Hippocampal formation (tissue), 2 donors: Measurements from ENCODE around the gene MAPK8IP3.
A peak's percentile ranks its signal among the peaks of the same experiment; 100 is the strongest.

Experiments used
- DNase-seq, 2 donors: peaks; one replicate each; lab custom pipeline; 2025; lab: John Stamatoyannopoulos, UW

Gene MAPK8IP3, protein sequence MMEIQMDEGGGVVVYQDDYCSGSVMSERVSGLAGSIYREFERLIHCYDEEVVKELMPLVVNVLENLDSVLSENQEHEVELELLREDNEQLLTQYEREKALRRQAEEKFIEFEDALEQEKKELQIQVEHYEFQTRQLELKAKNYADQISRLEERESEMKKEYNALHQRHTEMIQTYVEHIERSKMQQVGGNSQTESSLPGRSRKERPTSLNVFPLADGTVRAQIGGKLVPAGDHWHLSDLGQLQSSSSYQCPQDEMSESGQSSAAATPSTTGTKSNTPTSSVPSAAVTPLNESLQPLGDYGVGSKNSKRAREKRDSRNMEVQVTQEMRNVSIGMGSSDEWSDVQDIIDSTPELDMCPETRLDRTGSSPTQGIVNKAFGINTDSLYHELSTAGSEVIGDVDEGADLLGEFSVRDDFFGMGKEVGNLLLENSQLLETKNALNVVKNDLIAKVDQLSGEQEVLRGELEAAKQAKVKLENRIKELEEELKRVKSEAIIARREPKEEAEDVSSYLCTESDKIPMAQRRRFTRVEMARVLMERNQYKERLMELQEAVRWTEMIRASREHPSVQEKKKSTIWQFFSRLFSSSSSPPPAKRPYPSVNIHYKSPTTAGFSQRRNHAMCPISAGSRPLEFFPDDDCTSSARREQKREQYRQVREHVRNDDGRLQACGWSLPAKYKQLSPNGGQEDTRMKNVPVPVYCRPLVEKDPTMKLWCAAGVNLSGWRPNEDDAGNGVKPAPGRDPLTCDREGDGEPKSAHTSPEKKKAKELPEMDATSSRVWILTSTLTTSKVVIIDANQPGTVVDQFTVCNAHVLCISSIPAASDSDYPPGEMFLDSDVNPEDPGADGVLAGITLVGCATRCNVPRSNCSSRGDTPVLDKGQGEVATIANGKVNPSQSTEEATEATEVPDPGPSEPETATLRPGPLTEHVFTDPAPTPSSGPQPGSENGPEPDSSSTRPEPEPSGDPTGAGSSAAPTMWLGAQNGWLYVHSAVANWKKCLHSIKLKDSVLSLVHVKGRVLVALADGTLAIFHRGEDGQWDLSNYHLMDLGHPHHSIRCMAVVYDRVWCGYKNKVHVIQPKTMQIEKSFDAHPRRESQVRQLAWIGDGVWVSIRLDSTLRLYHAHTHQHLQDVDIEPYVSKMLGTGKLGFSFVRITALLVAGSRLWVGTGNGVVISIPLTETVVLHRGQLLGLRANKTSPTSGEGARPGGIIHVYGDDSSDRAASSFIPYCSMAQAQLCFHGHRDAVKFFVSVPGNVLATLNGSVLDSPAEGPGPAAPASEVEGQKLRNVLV (N-terminal part only)

GRCh38 chr16:1705688-1706385 lies at the start of gene MAPK8IP3:
Gene MAPK8IP3 (plus strand): TSS chr16:1706195. CDS start chr16:1706340, 145 bp downstream.
- DNase-seq = peak; percentile 88 to 93

GRCh38 chr16:1656808-1657617 lies 49.0 kb upstream of the MAPK8IP3 start:
- DNase-seq = no peak

GRCh38 chr16:1657841-1658240 lies 48.2 kb upstream of the MAPK8IP3 start:
- no peak for DNase-seq

GRCh38 chr16:1659031-1659430 lies 47.0 kb upstream of the MAPK8IP3 start:
- no peak for DNase-seq

- no peak for DNase-seq
These were observed 44.2 kb upstream of the MAPK8IP3 start for GRCh38 chr16:1661826-1662225.

DNA sequence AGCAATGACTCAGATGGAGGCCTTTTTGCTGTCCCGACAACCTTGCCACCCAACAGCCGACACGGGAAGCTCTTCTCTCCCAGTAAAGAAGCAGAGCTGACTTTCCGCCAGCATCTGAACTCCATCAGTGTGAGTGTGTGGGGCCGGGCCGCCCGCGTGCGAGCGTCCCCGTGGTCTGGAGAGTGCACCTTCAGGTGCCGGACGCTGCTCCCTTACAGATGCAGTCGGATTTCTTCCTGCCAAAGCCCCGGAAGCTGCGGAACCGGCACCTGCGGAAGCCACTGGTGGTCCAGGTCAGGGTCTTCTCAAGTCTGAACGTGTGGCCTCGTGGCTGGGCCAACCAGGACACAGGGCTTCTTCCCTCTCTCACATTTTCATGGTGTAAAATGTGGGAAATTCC lies 43.5 kb upstream of the MAPK8IP3 start:
- DNase-seq = no peak

DNA sequence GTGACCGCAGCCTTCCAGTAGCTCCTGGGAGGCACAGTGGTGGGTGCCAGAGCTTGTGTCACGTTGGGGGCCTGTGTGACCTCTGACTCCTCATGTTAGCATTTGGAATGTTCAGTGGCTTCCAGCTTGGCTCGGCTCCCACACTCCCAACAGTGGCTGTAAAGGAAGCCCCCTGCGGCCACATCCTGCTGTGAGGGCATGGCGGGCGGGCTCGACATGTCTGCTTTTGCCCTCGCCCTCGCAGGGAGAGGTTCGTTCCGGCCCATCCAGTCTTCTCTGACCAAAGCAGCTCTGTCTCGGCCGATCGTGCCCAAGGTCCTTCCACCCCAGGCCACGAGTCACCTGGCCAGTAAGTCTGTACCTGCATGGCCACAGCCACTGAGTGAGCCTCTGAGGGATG lies 40.2 kb upstream of the MAPK8IP3 start:
- no peak for DNase-seq

- no peak for DNase-seq
These were observed 39.7 kb upstream of the MAPK8IP3 start for GRCh38 chr16:1666316-1666715.

- no peak for DNase-seq
These were observed 38.7 kb upstream of the MAPK8IP3 start for GRCh38 chr16:1667271-1667670.

DNA sequence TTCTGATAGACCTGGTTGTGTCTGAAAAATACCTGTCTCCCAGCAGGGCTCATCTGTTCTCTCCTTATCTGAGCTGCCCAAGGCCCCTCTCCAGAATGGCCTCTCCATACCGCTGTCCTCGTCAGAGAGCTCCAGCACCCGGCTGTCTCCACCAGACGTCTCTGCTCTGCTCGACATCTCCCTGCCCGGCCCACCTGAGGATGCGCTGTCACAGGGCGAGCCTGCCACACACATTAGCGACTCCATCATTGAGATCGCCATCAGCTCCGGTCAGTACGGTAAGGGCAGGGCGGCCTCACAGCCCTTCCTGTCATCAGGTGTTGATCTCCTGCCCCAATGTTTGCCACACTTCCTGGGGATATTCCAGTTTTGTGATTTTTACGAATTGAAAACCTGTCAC lies 38.1 kb upstream of the MAPK8IP3 start:
- DNase-seq = no peak

DNA sequence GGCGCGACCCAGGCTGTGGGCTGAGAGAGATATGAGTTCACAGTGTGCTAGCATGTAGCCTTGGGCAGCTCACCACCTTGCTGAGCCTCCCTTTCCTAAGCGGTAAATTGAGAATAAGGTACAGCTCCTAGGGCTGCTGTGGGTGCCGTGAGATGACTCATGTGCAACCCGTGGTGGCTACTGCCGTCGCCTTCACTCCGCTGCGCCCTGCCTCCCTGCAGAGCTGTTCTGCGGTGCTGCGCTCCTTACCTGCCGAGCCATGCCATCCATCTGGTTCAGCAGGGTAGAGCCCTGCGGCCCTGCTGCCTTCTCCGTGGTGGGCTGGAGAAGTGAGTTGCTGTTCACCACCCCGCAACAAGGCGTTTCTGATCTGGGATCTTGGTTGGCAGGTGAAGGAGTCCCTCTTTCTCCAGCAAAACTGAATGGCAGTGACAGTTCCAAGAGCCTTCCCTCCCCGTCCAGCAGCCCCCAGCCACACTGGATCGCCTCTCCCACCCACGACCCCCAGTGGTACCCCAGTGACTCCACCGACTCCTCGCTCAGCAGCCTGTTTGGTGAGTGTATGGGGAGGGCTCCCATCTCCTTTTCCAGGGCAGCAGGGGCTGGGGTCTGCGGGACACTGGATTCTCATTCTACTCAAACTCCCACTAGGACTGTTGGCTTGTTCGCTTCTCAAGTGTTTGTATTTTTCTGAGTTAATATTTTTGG lies 37.2 kb upstream of the MAPK8IP3 start:
- DNase-seq = no peak

DNA sequence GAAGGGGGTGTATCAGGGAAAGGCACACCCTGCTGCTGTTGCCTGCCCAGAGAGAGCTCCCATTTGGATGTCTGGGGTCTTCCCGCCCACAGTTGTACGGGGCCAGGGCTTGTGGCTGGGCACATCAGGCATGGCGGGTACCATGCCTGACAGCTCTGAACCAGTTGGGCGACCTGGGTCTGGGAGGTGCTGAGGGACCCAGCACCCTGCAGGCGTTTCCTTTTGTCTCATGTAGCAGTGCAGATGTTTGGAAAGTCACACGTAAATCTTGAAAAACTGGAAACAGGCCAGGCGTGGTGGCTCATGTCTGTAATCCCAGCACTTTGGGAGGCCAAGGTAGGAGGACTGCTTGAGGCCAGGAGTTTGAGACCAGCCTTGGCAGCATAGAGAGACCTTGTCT lies 36.3 kb upstream of the MAPK8IP3 start:
- no peak for DNase-seq

DNA sequence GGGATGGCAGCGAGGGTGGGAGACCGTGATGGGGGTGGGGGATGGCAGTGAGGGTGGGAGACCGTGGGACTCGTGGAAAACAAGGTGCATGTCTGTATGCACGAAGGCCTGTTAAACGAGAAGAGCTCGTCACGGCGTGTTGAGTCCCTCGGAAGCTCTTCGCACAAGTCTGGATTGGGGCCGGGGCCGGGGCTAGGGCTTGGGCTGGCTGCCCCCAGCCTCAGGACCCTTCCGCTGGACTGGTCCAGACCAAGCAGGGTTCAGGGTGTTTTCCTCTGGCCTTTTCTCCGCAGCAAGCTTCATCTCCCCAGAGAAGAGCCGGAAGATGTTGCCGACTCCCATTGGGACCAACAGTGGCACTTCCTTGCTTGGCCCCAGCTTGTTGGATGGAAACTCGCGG lies 35.6 kb upstream of the MAPK8IP3 start:
- no peak for DNase-seq

DNA sequence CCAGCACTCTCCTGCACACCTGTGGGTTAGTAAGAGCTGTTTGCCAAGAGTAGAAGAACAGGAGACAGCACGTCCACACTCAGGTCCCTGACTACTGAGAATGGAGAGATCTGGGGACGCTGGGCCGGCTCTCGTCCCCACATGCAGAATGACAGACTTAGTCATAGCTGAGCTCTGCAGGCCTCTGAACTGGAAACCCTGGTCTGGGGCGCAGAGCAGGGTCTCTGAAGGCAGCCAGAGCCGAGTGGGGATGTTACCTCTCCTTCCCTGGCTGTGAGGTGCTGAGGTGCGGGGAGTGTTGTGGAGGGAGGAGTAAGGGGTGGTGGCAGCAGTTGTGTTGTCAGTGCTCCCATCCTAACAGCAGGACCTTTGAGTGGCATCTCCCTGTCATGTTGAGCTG lies 35.1 kb upstream of the MAPK8IP3 start:
- no peak for DNase-seq

- DNase-seq = no peak
These were observed 32.4 kb upstream of the MAPK8IP3 start for GRCh38 chr16:1673424-1674151.

DNA sequence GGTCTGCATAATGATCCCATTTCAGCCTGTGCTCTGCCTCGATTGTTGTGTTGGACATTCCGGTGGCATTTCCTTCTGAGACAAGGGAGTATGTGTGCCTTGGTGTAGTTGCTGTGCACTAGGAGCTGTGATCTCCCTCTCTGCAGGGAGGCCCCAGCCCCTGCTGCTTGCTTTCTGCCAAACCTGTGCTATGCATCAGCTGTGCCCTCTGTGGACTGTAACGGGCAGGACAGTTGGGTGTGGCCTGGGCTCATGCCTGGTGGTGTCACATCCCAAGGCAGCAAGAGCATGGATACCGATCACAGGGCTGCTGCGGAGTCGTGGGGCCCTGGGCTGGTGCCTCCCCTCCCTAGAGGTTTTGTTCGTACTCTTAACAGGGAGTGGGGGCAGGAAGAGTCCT lies 31.7 kb upstream of the MAPK8IP3 start:
- no peak for DNase-seq

GRCh38 chr16:1674751-1675664 lies 31.0 kb upstream of the MAPK8IP3 start:
- no peak for DNase-seq

DNA sequence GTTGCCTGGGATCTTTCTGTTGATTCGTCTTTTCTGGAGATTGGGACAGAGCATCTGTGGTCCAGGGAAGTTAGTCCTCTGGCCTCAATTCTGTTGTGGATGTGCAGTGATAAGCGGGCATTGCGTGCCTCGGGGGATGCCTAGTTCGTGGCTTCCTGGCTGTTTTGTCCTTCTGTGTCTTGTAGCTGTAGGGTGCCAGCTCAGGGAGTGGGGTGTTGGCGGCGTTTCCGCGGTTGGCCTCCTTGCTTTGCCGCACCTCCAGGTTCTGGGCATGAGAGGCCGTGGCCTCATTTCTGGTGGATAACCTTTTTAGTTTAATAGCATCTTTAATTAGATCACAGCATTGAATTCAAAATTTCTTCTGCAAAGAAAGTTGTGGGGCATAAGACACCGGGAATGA lies 29.3 kb upstream of the MAPK8IP3 start:
- DNase-seq = no peak
